ENCODE measurements around the gene SH3GL2.

The SH3GL2 gene

DNA sequence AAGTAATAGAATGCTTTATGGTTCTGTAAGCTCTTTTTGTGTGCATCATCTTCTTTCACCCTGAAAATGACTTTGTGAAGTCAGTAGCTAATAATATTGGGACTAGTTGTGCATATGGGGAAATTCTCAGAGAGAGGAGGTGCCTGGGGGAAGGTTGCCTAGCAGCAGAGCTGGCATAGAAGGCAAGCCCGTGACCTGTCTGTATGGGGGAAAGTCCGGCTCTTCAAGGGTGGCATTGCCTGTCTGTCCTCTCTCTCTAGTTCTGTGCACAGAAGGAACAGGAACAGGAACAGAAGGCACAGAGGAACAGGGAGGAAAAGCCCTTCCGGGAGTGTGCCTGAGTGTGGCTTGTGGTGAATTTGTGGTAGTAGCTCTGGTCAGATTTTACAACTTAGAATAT, 33.1 kb downstream of the SH3GL2 start:
- no peak for DNase-seq

DNA sequence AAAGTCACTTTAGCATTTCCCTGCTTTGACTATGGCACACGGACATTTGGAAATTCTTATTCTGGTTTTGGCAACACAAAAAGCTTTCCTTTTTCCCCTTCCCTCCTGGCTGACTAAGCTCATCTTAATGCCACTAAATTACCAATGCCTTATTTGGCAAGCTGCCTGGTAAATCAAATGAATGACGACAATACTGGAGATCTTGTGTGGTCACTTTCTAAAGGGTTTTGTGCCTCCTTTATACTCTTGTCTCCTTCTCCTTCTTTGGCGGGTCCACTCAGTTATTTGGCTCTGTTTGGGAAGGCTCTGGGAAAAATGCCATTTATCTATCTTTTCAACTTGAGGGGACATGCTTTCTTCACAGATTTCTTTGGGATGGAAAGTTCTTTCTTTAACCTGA, 34.9 kb downstream of the SH3GL2 start:
- DNase-seq, result peak; percentile 16 to 60

DNA sequence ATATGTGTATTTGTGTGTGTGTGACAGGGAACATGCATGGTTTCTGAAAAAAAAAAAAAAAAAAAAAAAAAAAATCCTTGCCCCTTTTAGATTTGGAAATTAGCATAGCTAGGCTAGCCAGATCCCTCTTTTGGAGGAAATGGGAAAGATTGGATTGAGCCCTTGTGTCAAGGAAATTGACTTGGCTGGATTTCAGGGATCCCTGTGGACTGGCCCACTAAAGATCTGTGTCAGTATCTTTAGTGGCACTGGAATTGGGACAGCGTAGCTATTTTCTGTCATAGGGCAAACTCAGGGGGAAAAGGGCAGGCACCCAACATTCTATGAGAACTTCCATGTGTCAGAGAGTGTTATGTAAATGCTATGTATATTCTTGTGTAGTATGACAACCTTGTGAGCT, 35.4 kb downstream of the SH3GL2 start:
- no peak for DNase-seq

DNA sequence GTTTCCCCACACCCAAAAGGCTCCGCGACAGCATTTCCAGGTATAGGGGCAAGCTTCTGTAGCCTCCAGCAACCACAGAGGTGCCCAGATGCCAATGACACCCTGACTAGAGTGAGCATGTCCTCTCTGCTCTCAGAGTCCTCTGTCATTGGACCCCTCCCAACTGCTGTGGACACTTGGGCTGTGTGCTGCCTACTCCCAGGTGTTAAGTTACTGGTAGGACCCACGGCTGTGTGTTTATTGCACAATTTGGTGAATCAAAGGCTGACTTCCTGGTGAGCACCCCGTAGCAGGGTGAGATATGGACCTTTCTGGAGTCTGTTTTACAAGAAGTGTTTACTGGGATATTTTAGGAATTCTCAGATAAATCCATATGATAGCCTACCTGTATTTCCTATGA, 36.0 kb downstream of the SH3GL2 start:
- DNase-seq, result peak in 1 of 2 experiments; percentile 22

- no peak for DNase-seq
Observed at GRCh38 chr9:17622141-17622540, 43.3 kb downstream of the SH3GL2 start.

DNA sequence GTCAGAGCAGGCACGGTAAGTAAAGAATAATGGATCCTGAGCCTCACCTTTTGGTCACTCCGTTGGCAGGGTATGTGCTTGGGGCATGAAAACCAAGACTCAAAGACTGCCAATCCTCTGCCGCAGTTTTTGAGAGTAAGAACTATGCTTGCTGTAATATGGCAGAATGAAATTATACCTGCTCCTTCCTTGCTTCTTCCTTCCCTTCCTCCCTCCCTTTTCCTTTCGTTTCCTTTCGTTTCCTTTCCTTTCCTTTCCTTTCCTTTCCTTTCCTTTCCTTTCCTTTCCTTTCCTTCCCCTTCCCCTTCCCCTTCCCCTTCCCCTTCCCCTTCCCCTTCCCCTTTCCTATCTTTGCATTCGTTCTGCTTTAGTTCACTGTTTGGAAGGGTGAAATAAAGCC, 43.9 kb downstream of the SH3GL2 start:
- no peak for DNase-seq

DNA sequence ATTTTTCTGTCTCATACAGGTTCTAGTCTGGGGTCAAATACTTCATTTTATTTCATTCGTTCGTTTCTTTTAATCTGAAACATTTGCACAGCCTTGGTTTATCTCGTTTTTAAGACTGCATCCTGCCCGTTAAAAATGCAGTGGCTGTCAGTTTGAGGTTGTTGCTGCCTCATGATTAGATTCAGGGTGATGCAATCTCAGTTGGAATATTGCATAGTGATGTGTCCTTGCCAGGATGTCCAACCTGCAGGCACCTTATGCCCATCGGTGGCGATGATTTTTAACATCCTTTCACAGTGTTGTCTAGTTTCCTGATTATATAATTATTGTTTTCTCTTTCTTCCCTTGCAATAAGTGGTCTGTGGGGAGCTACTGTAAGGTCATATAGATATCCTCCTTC, 45.1 kb downstream of the SH3GL2 start:
- DNase-seq, result no peak

DNA sequence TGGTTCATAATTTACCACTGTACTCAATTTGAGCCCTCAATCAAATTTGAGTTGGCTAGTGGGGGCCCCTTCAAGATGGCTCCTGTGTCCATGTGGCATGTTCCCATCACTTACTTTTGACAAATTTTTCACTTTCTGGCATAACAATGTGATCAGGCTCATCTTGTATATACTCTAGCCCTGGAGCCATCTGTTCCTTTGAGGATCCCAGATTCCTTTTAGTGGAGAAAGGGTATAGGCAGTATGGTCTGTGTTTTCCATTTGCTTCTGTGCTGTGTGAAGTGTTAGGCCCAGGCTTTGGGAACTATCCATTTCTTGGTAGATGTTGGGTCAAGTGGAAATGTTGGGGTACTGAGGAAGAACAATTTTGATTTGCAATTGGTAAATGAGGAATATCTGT, 45.7 kb downstream of the SH3GL2 start:
- no peak for DNase-seq

- DNase-seq, result no peak
Observed at GRCh38 chr9:17625644-17626388, 47.0 kb downstream of the SH3GL2 start.

GRCh38 chr9:17627641-17628040, 48.8 kb downstream of the SH3GL2 start:
- peak; percentile 70 to 89 for DNase-seq

GRCh38 chr9:17628624-17629023, 49.8 kb downstream of the SH3GL2 start:
- no peak for DNase-seq

DNA sequence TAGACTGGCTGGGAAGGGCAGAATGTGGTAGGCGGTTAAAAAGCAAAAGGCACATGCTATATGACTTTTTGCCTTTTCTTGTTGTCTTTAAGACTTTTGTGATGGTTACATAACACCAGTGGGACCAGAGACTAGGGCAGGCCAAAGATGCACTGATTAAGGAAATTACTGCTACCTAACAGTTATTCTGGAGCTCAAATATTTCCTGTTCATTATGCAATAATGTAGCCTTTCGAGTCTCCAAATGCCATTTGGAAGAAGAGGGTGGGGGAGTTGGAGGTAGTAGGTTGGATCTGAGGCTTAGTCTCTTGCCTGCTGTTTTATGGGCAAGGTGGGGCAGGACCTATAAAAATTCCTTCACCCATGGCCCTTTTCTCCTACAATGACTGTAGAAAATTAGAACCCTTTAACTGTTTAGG, 51.7 kb downstream of the SH3GL2 start:
- no peak for DNase-seq

- DNase-seq, result no peak
Observed at GRCh38 chr9:17631396-17631795, 52.5 kb downstream of the SH3GL2 start.

DNA sequence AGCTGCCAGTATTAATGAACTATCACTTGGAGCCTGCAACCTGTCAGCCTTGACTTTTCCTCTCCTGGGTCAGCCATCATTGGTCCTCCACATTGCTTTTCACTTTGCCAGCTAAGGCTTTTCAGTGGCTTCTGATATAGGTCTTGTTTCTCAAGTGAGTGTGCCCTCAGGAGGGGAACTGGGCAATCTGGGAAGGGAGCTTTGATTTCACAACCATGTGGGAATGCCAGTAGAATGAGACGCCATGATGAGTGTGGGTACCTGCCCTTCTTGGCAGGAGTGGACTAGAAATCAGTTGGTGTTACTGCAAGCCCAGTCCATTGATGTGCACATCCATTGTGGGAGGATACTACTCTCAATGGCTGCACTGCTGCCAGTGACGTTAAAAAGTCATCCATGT, 54.1 kb downstream of the SH3GL2 start:
- DNase-seq, result no peak

GRCh38 chr9:17635115-17635890, 56.4 kb downstream of the SH3GL2 start:
- DNase-seq, result no peak

- DNase-seq, result no peak
Observed at GRCh38 chr9:17636349-17636748, 57.5 kb downstream of the SH3GL2 start.

GRCh38 chr9:17636821-17637220, 58.0 kb downstream of the SH3GL2 start:
- DNase-seq, result no peak

DNA sequence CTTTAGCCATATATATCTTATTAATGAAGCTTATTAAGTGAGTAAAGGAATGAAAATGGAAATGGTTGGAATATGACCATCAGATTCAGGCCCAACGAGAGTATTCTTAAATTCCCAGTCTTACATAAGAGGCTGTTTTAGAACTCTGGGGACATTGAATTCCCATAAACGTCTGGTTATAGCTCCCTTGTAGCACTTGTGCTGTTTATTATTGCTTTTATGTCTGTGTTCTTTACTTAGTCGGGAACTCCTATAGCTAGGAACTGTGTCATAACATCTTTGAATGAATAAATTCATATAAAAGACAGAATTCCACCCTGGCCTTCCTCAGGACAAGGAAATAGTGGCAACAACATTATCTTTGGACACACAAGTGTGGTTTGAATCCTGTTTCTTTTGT, 58.4 kb downstream of the SH3GL2 start:
- no peak for DNase-seq

DNA sequence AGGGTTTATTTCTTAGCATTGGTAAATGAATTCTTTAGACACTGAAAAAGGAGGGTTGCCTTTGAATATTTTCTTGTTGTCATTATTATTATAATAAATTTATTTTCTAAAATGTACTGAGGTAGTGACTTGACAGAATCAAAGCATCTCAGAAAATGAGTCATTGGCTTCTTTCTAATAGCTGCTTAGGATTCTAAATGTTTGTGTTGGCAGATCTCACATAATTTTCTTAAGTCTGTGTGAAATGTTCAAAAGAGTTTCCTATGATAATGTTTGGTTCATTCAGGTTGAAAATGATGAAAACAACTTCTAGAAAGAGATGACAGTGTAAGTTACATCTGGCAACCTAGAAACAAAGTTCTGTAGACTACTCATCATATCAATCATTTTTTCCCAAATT, 69.7 kb downstream of the SH3GL2 start:
- no peak for DNase-seq

- DNase-seq, result no peak
Observed at GRCh38 chr9:17651725-17652124, 72.9 kb downstream of the SH3GL2 start.

DNA sequence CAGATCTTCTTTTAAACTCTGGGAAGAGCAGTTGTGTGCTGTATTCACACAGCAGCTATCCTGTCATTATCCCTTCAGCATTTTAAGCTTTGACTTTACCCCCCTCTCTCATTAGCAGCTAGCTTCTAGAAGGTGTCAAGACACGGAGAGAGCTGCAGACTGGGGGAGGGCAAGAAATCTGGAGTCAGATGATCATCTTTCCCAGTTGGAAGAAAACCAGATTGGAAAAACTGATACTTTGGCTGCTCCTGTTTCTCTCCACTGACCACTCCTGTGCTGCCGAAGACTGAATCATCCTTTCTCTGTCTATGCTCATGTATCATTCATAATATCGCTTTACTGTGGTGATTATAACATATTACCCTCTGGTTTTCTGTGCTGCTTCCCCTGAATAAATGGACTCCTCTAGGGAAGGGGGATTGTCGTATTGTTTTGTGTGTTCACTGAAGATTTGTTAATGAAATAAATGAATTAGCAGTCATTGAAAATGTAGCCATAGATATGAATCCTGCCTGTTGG, 75.1 kb downstream of the SH3GL2 start:
- DNase-seq, result no peak

- no peak for DNase-seq
Observed at GRCh38 chr9:17656889-17657288, 78.0 kb downstream of the SH3GL2 start.

GRCh38 chr9:17658237-17658636, 79.4 kb downstream of the SH3GL2 start:
- DNase-seq, result no peak

DNA sequence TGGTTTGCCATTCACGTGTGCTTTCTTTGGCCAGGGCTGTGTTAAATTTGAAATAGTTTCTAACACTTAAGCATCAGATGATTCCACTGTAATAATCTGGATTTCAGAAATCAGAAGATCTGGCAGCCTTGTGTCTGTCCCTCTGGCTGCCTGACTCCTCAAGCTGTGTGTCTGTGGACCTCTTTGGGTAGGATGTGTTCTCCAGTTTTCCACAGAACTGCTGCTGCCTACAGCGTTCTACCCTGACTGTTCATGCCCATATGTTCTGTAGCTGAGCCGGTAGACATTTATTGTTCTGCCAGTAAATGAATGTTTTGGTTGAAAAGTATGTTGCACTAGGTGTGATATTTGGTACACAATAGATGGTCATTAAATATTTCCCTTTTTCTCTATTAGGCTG, 81.3 kb downstream of the SH3GL2 start:
- no peak for DNase-seq

Data from NCI-H2081 (cell line).